Fibroblast of lung (primary cell): ENCODE results near the gene TOMM20L. TPM values are rescaled to one million over a fixed set of nuclear protein-coding genes. Genes with fewer than 3 reads are reported as not detected.
"Not testable (repeated sequence)": the region's sequence is repeated elsewhere in the genome, so short reads cannot be mapped to it uniquely, and the experiment has no call there.

Experiments used
- DNase-seq, 2 donors: peaks; one replicate each; pipeline versions ENCODE4 v3.0.0 to v3.0.0-alpha.2; 2010; ENCODE audit warnings: low read depth in 2 of 2
- H2AFZ ChIP-seq: 2 replicates; pipeline ENCODE4 v1.5.1; 2012; ENCODE audit warnings: low read length, control low read depth, inconsistent platforms
- H3K27ac ChIP-seq: 2 replicates; pipeline ENCODE4 v1.5.1; 2011; ENCODE audit warnings: low read length, control low read depth; ENCODE audit not compliant: insufficient read depth
- H3K27me3 ChIP-seq: 2 replicates; pipeline ENCODE4 v1.5.1; 2011; ENCODE audit warnings: mild to moderate bottlenecking, low read length; ENCODE audit not compliant: control insufficient read depth, insufficient read depth
- H3K36me3 ChIP-seq: 2 replicates; pipeline ENCODE4 v1.5.1; 2011; ENCODE audit warnings: low read length; ENCODE audit not compliant: control insufficient read depth, insufficient read depth
- H3K4me1 ChIP-seq: 2 replicates; pipeline ENCODE4 v1.5.1; 2011; ENCODE audit warnings: low read length; ENCODE audit not compliant: control insufficient read depth, insufficient read depth; ENCODE audit errors: extremely low read depth
- H3K4me2 ChIP-seq: 2 replicates; pipeline ENCODE4 v1.5.1; 2011; ENCODE audit warnings: low read length, control low read depth; ENCODE audit not compliant: insufficient read depth; ENCODE audit errors: extremely low read depth
- H3K4me3 ChIP-seq, 4 experiments: fragments of 200-600 bp in 1 of 4; sonication (generic) in 1 of 4; replicated peaks in 1 of 4; 2 replicates each; pipeline ENCODE4 v1.5.1; 2011 to 2016; ENCODE audit warnings: low read length in 4 of 4, low read depth in 3 of 4, mild to moderate bottlenecking in 3 of 4, control low read depth in 2 of 4, inconsistent platforms in 1 of 4, mixed read lengths in 1 of 4; ENCODE audit not compliant: insufficient read depth in 1 of 4; ENCODE audit errors: control extremely low read depth in 1 of 4
- H3K79me2 ChIP-seq: 2 replicates; pipeline ENCODE4 v1.5.1; 2012; ENCODE audit warnings: mild to moderate bottlenecking, low read length, inconsistent platforms; ENCODE audit not compliant: control insufficient read depth, insufficient read depth
- H3K9ac ChIP-seq: 2 replicates; pipeline ENCODE4 v1.5.1; 2011; ENCODE audit warnings: mild to moderate bottlenecking, low read length, control low read depth; ENCODE audit not compliant: insufficient read depth
- H3K9me3 ChIP-seq: 2 replicates; pipeline ENCODE4 v1.5.1; 2012; ENCODE audit warnings: low read depth, low read length; ENCODE audit not compliant: control insufficient read depth, insufficient read depth
- H4K20me1 ChIP-seq: 2 replicates; pipeline ENCODE4 v1.5.1; 2011; ENCODE audit warnings: low read length; ENCODE audit not compliant: control insufficient read depth, insufficient read depth; ENCODE audit errors: extremely low read depth
- EZH2 ChIP-seq: IDR thresholded peaks from 2 replicates; pipeline ENCODE4 v1.5.1; 2012; ENCODE audit warnings: low read length, control low read depth, mild to moderate bottlenecking; ENCODE audit errors: missing control alignments
- polyA plus RNA-seq, 2 donors: library from polyadenylated mRNA; depleted of rRNA in 1 of 2; stranded (reverse) in 1 of 2; unstranded in 1 of 2; fragments of >200 nt; gene quantifications; 2 replicates each; pipeline ENCODE4 v1.2.1, GENCODE V29; 2011 to 2012; ENCODE audit warnings: missing spikeins in 1 of 2
- total RNA-seq: library from RNA; depleted of rRNA; stranded (reverse); fragments of >200 nt; gene quantifications from 2 replicates; pipeline ENCODE4 v1.2.1, GENCODE V29; 2014
- TF ChIP-seq, protein P1 (sequence below), 2 donors: IDR thresholded peaks in 1 of 2; conservative IDR thresholded peaks in 1 of 2; 1 replicate in 1 of 2; 2 replicates in 1 of 2; pipeline ENCODE4 v1.5.1; 2011 to 2012; ENCODE audit warnings: low read length in 2 of 2, control low read depth in 1 of 2, inconsistent platforms in 1 of 2, low read depth in 1 of 2, mild to moderate bottlenecking in 1 of 2

The TOMM20L gene
- total and polyA plus RNA-seq, 2 donors (not counting 1 experiment from before 2014, with no cell fraction given), result not detected

GRCh38 chr14:58415636-58416547, 20.2 kb downstream of the TOMM20L start:
- Histone ChIP-seq H3K36me3 (peaks cover 10% of the 10 kb centered on the region), H4K20me1 (no peaks in the 10 kb centered on the region), H3K4me3 (no peak overlapping the region), H3K9ac (no peak overlapping the region), H3K9me3 (no peaks in the 10 kb centered on the region), H3K4me1 (no peaks in the 10 kb centered on the region), H3K4me2 (no peak overlapping the region), H2AFZ (no peak overlapping the region), H3K27me3 (no peaks in the 10 kb centered on the region), H3K27ac (no peak overlapping the region), H3K79me2 (peaks cover 6% of the 10 kb centered on the region)
- DNase-seq, result no peak
- no peak for TF ChIP-seq EZH2
- TF ChIP-seq, protein P1, sequence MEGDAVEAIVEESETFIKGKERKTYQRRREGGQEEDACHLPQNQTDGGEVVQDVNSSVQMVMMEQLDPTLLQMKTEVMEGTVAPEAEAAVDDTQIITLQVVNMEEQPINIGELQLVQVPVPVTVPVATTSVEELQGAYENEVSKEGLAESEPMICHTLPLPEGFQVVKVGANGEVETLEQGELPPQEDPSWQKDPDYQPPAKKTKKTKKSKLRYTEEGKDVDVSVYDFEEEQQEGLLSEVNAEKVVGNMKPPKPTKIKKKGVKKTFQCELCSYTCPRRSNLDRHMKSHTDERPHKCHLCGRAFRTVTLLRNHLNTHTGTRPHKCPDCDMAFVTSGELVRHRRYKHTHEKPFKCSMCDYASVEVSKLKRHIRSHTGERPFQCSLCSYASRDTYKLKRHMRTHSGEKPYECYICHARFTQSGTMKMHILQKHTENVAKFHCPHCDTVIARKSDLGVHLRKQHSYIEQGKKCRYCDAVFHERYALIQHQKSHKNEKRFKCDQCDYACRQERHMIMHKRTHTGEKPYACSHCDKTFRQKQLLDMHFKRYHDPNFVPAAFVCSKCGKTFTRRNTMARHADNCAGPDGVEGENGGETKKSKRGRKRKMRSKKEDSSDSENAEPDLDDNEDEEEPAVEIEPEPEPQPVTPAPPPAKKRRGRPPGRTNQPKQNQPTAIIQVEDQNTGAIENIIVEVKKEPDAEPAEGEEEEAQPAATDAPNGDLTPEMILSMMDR (conservative IDR thresholded peaks at IDR 0.05 in 1 of 2, IDR thresholded peaks at IDR 0.05 in 1 of 2; ENCODE audit: low read depth in 1 of 2, low read length in 2 of 2), result no peak

- not testable (repeated sequence) for H2AFZ ChIP-seq, H3K4me2 ChIP-seq, H3K4me1 ChIP-seq, H3K36me3 ChIP-seq, H3K4me3 ChIP-seq, DNase-seq, H3K27ac ChIP-seq, H3K9me3 ChIP-seq, H3K27me3 ChIP-seq, H3K9ac ChIP-seq, H3K79me2 ChIP-seq, H4K20me1 ChIP-seq
These were observed 21.2 kb downstream of the TOMM20L start for GRCh38 chr14:58416934-58417333.

DNA sequence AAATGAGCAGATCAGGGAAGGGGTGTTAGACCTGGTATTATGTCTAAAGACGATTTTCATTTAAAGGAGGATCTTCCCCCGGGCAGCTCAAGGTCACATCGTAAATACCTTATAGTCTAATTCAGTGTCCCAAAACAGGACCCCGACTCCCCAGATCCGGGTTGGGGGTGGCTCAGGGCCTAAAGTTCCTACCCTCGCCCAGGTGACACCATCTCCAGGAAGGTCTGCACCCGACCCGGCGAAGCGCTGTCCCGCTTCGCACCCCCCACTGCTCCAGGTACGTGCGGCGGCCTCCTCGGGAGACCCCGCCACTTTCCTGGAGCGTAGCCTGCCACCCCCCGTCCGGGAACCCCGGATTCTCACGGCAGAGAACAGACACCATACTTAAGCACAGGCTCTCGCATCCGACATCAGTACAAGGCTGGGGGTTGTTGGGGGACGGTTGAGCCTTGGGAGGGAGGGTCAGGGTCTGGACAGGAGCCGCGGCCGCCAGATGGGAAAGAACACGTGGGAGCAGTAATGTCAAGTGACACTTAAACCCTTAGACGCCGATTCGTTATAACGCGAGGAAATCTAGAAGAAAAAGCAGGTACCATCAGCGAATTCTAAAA, 31.0 kb downstream of the TOMM20L start:
- H3K27me3 ChIP-seq, result no peaks in the 10 kb centered on the region
- peak overlapping the region; percentile 90 for H3K9ac ChIP-seq
- no peaks in the 10 kb centered on the region for H3K36me3 ChIP-seq
- peak; percentile 69 to 84 for DNase-seq
- H3K9me3 ChIP-seq, result no peaks in the 10 kb centered on the region
- peak overlapping the region; percentile 77 to 97 (median 95) for H3K4me3 ChIP-seq
- peak overlapping the region; percentile 100 for H2AFZ ChIP-seq
- no peaks in the 10 kb centered on the region for H4K20me1 ChIP-seq
- H3K4me1 ChIP-seq, result no peaks in the 10 kb centered on the region
- peak overlapping the region; percentile 83 for H3K4me2 ChIP-seq
- TF ChIP-seq EZH2, result no peak
- TF ChIP-seq, protein P1 (conservative IDR thresholded peaks at IDR 0.05 in 1 of 2, IDR thresholded peaks at IDR 0.05 in 1 of 2; ENCODE audit: low read depth in 1 of 2, low read length in 2 of 2), result no peak
- H3K79me2 ChIP-seq, result peaks cover 33% of the 10 kb centered on the region
- peak overlapping the region; percentile 99 for H3K27ac ChIP-seq
